Measurements from ENCODE around the gene GSX2.
A peak's percentile ranks its signal among the peaks of the same experiment; 100 is the strongest.

GSX2 gene

GRCh38 chr4:54082168-54082567 is 17.8 kb upstream of the GSX2 start:
- peak; percentile 49 for DNase-seq

- DNase-seq, result no peak
Measured at GRCh38 chr4:54085284-54085683, 14.7 kb upstream of the GSX2 start.

GRCh38 chr4:54089875-54090274 is 10.1 kb upstream of the GSX2 start:
- DNase-seq, result no peak

- no peak for DNase-seq
Measured at GRCh38 chr4:54090404-54090803, 9.6 kb upstream of the GSX2 start.

GRCh38 chr4:54090804-54091623 is 8.9 kb upstream of the GSX2 start:
- peak; percentile 47 for DNase-seq

GRCh38 chr4:54091637-54092404 is 8.1 kb upstream of the GSX2 start:
- DNase-seq, result peak; percentile 89

GRCh38 chr4:54092405-54093323 is 7.3 kb upstream of the GSX2 start:
- DNase-seq, result peak; percentile 36

GRCh38 chr4:54093324-54094240 is 6.4 kb upstream of the GSX2 start:
- DNase-seq, result peak; percentile 60

- DNase-seq, result peak; percentile 39
Measured at GRCh38 chr4:54094451-54094850, 5.5 kb upstream of the GSX2 start.

GRCh38 chr4:54095110-54095825 is 4.7 kb upstream of the GSX2 start:
- peak; percentile 64 for DNase-seq

- peak; percentile 44 for DNase-seq
Measured at GRCh38 chr4:54096295-54096962, 3.5 kb upstream of the GSX2 start.

GRCh38 chr4:54097152-54097551 is 2.8 kb upstream of the GSX2 start:
- no peak for DNase-seq

GRCh38 chr4:54098375-54098774 is 1.6 kb upstream of the GSX2 start:
- peak; percentile 61 for DNase-seq

GRCh38 chr4:54099287-54099747 is 646 bp upstream of the GSX2 start:
- no peak for DNase-seq

GRCh38 chr4:54100595-54101189 is 729 bp downstream of the GSX2 start:
- peak; percentile 63 for DNase-seq

GRCh38 chr4:54101190-54102041 is 1.5 kb downstream of the GSX2 start:
- peak; percentile 66 for DNase-seq

- peak; percentile 65 for DNase-seq
Measured at GRCh38 chr4:54102531-54103106, 2.7 kb downstream of the GSX2 start.

GRCh38 chr4:54103190-54103574 is 3.2 kb downstream of the GSX2 start:
- DNase-seq, result no peak

GRCh38 chr4:54104907-54105306 is 4.9 kb downstream of the GSX2 start:
- DNase-seq, result no peak
